Heart right ventricle (tissue), 16 donors: ENCODE data around the gene RUNX1. TPM values are rescaled to one million over a fixed set of nuclear protein-coding genes. Genes with fewer than 3 reads are reported as not detected.

Source experiments
- ATAC-seq, 8 donors: fragments of 200-7000 bp; cut with Tn5 transposase; one replicate each; pipeline ENCODE4 v1.9.1; 2020; ENCODE audit warnings: mild to moderate bottlenecking in 8 of 8, moderate library complexity in 8 of 8, moderate number of reproducible peaks in 1 of 8
- DNase-seq, 2 donors: peaks; one replicate each; pipeline ENCODE4 v3.0.0-alpha.2; 2020
- H3K27ac ChIP-seq, 10 donors: fragments of 200-600 bp; sonication (generic) in 2 of 10; one replicate each; pipeline versions ENCODE4 v1.5.0 to v1.8.0; 2020 to 2022; ENCODE audit warnings: mild to moderate bottlenecking in 3 of 10
- H3K27me3 ChIP-seq, 7 donors: fragments of 200-600 bp; one replicate each; pipeline ENCODE4 v1.8.0; 2021 to 2022; ENCODE audit warnings: mild to moderate bottlenecking in 2 of 7
- H3K36me3 ChIP-seq, 9 donors: fragments of 200-600 bp; sonication (generic) in 1 of 9; one replicate each; pipeline versions ENCODE4 v1.5.0 to v1.8.0; 2020 to 2022; ENCODE audit warnings: mild to moderate bottlenecking in 2 of 9
- H3K4me1 ChIP-seq, 9 donors: fragments of 200-600 bp; sonication (generic) in 1 of 9; one replicate each; pipeline versions ENCODE4 v1.5.0 to v1.8.0; 2020 to 2022; ENCODE audit warnings: mild to moderate bottlenecking in 4 of 9
- H3K4me3 ChIP-seq, 10 donors: fragments of 200-600 bp; sonication (generic) in 2 of 10; one replicate each; pipeline versions ENCODE4 v1.5.0 to v1.8.0; 2020 to 2022; ENCODE audit warnings: mild to moderate bottlenecking in 7 of 10, moderate library complexity in 2 of 10
- H3K9me3 ChIP-seq, 11 donors: fragments of 200-600 bp in 10 of 11; sonication (generic) in 2 of 11; one replicate each; pipeline versions ENCODE4 v1.5.0 to v1.8.0; 2013 to 2022; ENCODE audit warnings: mild to moderate bottlenecking in 2 of 11, control low read depth in 1 of 11, moderate library complexity in 1 of 11
- CTCF ChIP-seq, 9 donors: fragments of 200-600 bp; sonication (generic) in 2 of 9; IDR thresholded peaks; one replicate each; pipeline versions ENCODE4 v1.5.0 to v1.8.0; 2021 to 2022; ENCODE audit warnings: antibody characterized with exemption in 9 of 9, mild to moderate bottlenecking in 5 of 9, moderate library complexity in 1 of 9
- WGBS, 2 donors: extraction: QIAGEN DNeasy Blood & Tissue Kit; methylation state at CpG; one replicate each; pipeline ENCODE4 v1.1.7; 2013; ENCODE audit warnings: inconsistent platforms in 1 of 2; 5-methylcytosine and 5-hydroxymethylcytosine counted together
- intact Hi-C, 10 donors: fragments of 100-400 bp; cut with DNase I; formaldehyde crosslinking; loops; one replicate each; pipeline versions ENCODE4 v1.11.1 to v1.14.2; 2022
- polyA plus RNA-seq, 2 donors: library from polyadenylated mRNA; stranded (reverse); fragments of 200-250 nt; gene quantifications; one replicate each; pipeline ENCODE4 v1.2.3, GENCODE V29; 2013
- total RNA-seq, 10 donors: library from RNA; stranded (reverse); fragmentation: NEBNext Ultra II Directional in 3 of 10; extraction: Animal tissue kit (Norgen Biotek cat#: 25700) in 3 of 10; gene quantifications; one replicate each; pipeline versions ENCODE4 v1.2.1 to v1.2.4, GENCODE V29; 2021 to 2023
- donor health status: Arrhythmogenic right ventricular cardiomyopathy.
- donor health status: ischemic (EF 13 %, LVEDD 7.1; RV severe dilation, severe dysfunction).
- donor health status: healthy with polysubstance abuse.
- donor health status: DM: no; HTN: yes; CAD: no.
- donor health status: DM: no; HTN: no; CAD: no.
- donor health status: ischemic (EF 25% LVEDD 6.9; RV normal size, moderate dysfunction).
- donor health status: ischemic (EF 25% LVEDD 5.7; RV mildly dilated, moderate dysfunction).
- donor health status: healthy.
- donor health status: DM: yes; HTN: yes; CAD: no.
- donor health status: Ischemic cardiomyopathy.
- donor health status: ischemic (EF 35%, LVEDD 5.7; RV mildly dilated, moderate dysfunction).
- donor health status: nonischemic (EF 11% LVEDD 7.7; RV severe dilation, severe dysfunction).
- donor health status: DM: yes; HTN: yes; CAD: no.
- donor health status: PGD.
- donor health status: ischemic (EF 29% LVEDD 5.4; RV normal size, mild dysfunction).
- donor health status: nonischemic (EF 23%, LVEDD 6.1; RV moderate dilation, normal function).

The RUNX1 gene
- total and polyA plus RNA-seq, 12 donors: 0.88 to 29.3 (median 3.5) TPM

GRCh38 chr21:34922479-34922878 is 126.6 kb downstream of the RUNX1 start:
- DNase-seq: no peak
- Histone ChIP-seq H3K9me3 (no peaks in the 10 kb centered on the region), H3K4me3 (no peak overlapping the region), H3K27me3 (peaks cover 0 to 8% (median 3%) of the 10 kb centered on the region in 7 donors), H3K4me1 (peaks cover 0 to 22% (median 0%) of the 10 kb centered on the region in 9 donors), H3K36me3 (no peaks in the 10 kb centered on the region), H3K27ac (no peak overlapping the region)
- TF ChIP-seq CTCF (IDR thresholded peaks at IDR 0.05): no peak
- intact Hi-C loops: no loop called here
- ATAC-seq: no peak

- Histone ChIP-seq H3K27ac (no peak overlapping the region), H3K4me1 (peaks cover 0 to 13% (median 0%) of the 10 kb centered on the region in 9 donors), H3K27me3 (peaks cover 0 to 11% (median 5%) of the 10 kb centered on the region in 7 donors), H3K36me3 (no peaks in the 10 kb centered on the region), H3K4me3 (no peak overlapping the region), H3K9me3 (no peaks in the 10 kb centered on the region)
- ATAC-seq (no peak), DNase-seq (no peak)
- TF ChIP-seq CTCF (IDR thresholded peaks at IDR 0.05): no peak
- intact Hi-C loops: no loop called here
Measured at GRCh38 chr21:34921151-34921550, 128.0 kb downstream of the RUNX1 start.

- Histone ChIP-seq H3K9me3 (no peaks in the 10 kb centered on the region), H3K27me3 (peaks cover 0 to 17% (median 9%) of the 10 kb centered on the region in 7 donors), H3K36me3 (no peaks in the 10 kb centered on the region), H3K27ac (no peak overlapping the region), H3K4me3 (no peak overlapping the region), H3K4me1 (peaks cover 0 to 5% (median 0%) of the 10 kb centered on the region in 9 donors)
- intact Hi-C loops: no loop called here
- DNase-seq (no peak), ATAC-seq (no peak)
- no peak for TF ChIP-seq CTCF (IDR thresholded peaks at IDR 0.05)
- WGBS, 2 donors: 61 to 64% methylated on average over 6 of the region's 6 CpGs
Measured at GRCh38 chr21:34919406-34919805, 129.7 kb downstream of the RUNX1 start.

GRCh38 chr21:34916446-34916845 is 132.7 kb downstream of the RUNX1 start:
- 67 to 71% methylated on average over 7 of the region's 7 CpGs for WGBS, 2 donors
- H3K4me1 ChIP-seq: peaks cover 0 to 25% (median 0%) of the 10 kb centered on the region in 9 donors
- H3K36me3 ChIP-seq: no peaks in the 10 kb centered on the region
- no peak for ATAC-seq
- no peak overlapping the region for H3K4me3 ChIP-seq
- no peak for TF ChIP-seq CTCF (IDR thresholded peaks at IDR 0.05)
- no peaks in the 10 kb centered on the region for H3K9me3 ChIP-seq
- intact Hi-C loops: no loop called here
- H3K27ac ChIP-seq: no peak overlapping the region
- DNase-seq: no peak
- peaks cover 0 to 37% (median 24%) of the 10 kb centered on the region in 7 donors for H3K27me3 ChIP-seq
